Measurements from ENCODE around the gene ITPR3. TPM values are rescaled to one million over a fixed set of nuclear protein-coding genes. Genes with fewer than 3 reads are reported as not detected.

The ITPR3 gene
- total RNA-seq, 2 donors from 2014 or later: 39.2 to 50.8 TPM

GRCh38 chr6:33745548-33745947, 124.4 kb downstream of the ITPR3 start:
- Mint-ChIP-seq H3K9me3 (no peaks in the 10 kb centered on the region), H3K27ac (peak overlapping the region; percentile 19 to 44), H3K36me3 (no peaks in the 10 kb centered on the region)
- ATAC-seq (no peak), DNase-seq (ENCODE audit: low spot score in 2 of 2) (no peak)

Other genes starting within 250 kb of the ITPR3 start
- gene KIFC1, start 229.5 kb upstream of the ITPR3 start, total RNA-seq: 100 to 1,000 TPM; 103 to 170 TPM
- 100 to 1,000 TPM in 1 of 2 donors, 10 to 100 TPM in 1; 27.5 to 156 TPM for gene PHF1, start 210.3 kb upstream of the ITPR3 start, total RNA-seq
- gene CUTA, start 203.2 kb upstream of the ITPR3 start, total RNA-seq: 100 to 1,000 TPM; 186 to 334 TPM
- gene SYNGAP1, start 201.3 kb upstream of the ITPR3 start, total RNA-seq: 10 to 100 TPM; 70.5 to 71.7 TPM
- 10 to 100 TPM in 1 of 2 donors, 1 to 10 TPM in 1; 9.4 to 12.5 TPM for gene ZBTB9, start 166.7 kb upstream of the ITPR3 start, total RNA-seq
- 10 to 100 TPM; 43.8 to 57.0 TPM for gene BAK1, start 41.0 kb upstream of the ITPR3 start, total RNA-seq
- 100 to 1,000 TPM; 114 to 145 TPM for gene UQCC2, start 90.4 kb downstream of the ITPR3 start, total RNA-seq
- gene IP6K3, start 125.6 kb downstream of the ITPR3 start, total RNA-seq: not detected
- gene LEMD2, start 167.8 kb downstream of the ITPR3 start, total RNA-seq: 10 to 100 TPM; 54.4 to 80.5 TPM
- gene MLN, start 182.7 kb downstream of the ITPR3 start, total RNA-seq: not detected